Gastrocnemius medialis (tissue), 4 donors: ENCODE results near the gene RAB33A. TPM values are rescaled to one million over a fixed set of nuclear protein-coding genes. Genes with fewer than 3 reads are reported as not detected.

Experiments used
- ATAC-seq, 2 donors: fragments of 150-250 bp; one replicate each; pipeline ENCODE4 v1.9.1; 2016
- DNase-seq, 2 donors: peaks; one replicate each; pipeline ENCODE4 v3.0.0-alpha.2; 2019
- H3K27ac ChIP-seq, 4 donors: fragments of 200-600 bp; sonication (generic); 1 replicate in 1 of 4; 2 replicates in 3 of 4; pipeline ENCODE4 v1.5.1; 2016 to 2018; ENCODE audit warnings: mild to moderate bottlenecking in 2 of 4, moderate library complexity in 1 of 4
- H3K27me3 ChIP-seq, 3 donors: fragments of 200-600 bp; sonication (generic) in 2 of 3; 1 replicate in 1 of 3; 2 replicates in 2 of 3; pipeline versions ENCODE4 v1.5.1 to v1.6.0; 2016 to 2019; ENCODE audit warnings: mild to moderate bottlenecking in 1 of 3, moderate library complexity in 1 of 3
- H3K36me3 ChIP-seq, 2 donors: fragments of 200-600 bp; sonication (generic) in 1 of 2; one replicate each; pipeline ENCODE4 v1.5.1; 2017 to 2018
- H3K4me1 ChIP-seq, 2 donors: fragments of 200-600 bp; sonication (generic) in 1 of 2; one replicate each; pipeline ENCODE4 v1.5.1; 2016 to 2017; ENCODE audit warnings: mild to moderate bottlenecking in 2 of 2
- H3K4me3 ChIP-seq, 4 donors: fragments of 200-600 bp; sonication (generic) in 3 of 4; 1 replicate in 1 of 4; 2 replicates in 3 of 4; pipeline ENCODE4 v1.5.1; 2016 to 2019; ENCODE audit warnings: mild to moderate bottlenecking in 2 of 4
- H3K9me3 ChIP-seq, 3 donors: fragments of 200-600 bp; sonication (generic) in 2 of 3; 1 replicate in 1 of 3; 2 replicates in 2 of 3; pipeline ENCODE4 v1.5.1; 2016 to 2019
- CTCF ChIP-seq, 5 experiments: fragments of 450-650 bp in 3 of 5; fragments of 200-600 bp in 2 of 5; sonication (generic) in 2 of 5; IDR thresholded peaks in 4 of 5; conservative IDR thresholded peaks in 1 of 5; 1 replicate in 4 of 5; 2 replicates in 1 of 5; pipeline ENCODE4 v1.5.1; 2016 to 2019; ENCODE audit warnings: antibody characterized with exemption in 5 of 5, mild to moderate bottlenecking in 3 of 5, moderate library complexity in 3 of 5
- POLR2A ChIP-seq, 2 donors: fragments of 450-650 bp; IDR thresholded peaks; one replicate each; pipeline ENCODE4 v1.6.1; 2017; ENCODE audit warnings: antibody characterized with exemption in 2 of 2, mild to moderate bottlenecking in 2 of 2, moderate library complexity in 2 of 2
- in situ Hi-C, 4 donors: fragments of 200-750 bp; cut with MboI; loops; one replicate each; pipeline versions ENCODE4 v1.15.0 to v1.8.0; 2017; ENCODE audit warnings: low sequenced_read_pairs in 4 of 4
- intact Hi-C: fragments of 100-400 bp; cut with DNase I; formaldehyde crosslinking; loops from one replicate; pipeline ENCODE4 v1.15.1; 2023; ENCODE audit warnings: low total_unique reads
- total RNA-seq, 4 donors: library from RNA; depleted of rRNA; stranded (reverse); fragments of >200 nt; gene quantifications; one replicate each; pipeline versions ENCODE4 v1.1.0 to v1.2.3, GENCODE V29; 2016

Gene RAB33A
- total RNA-seq = not detected

GRCh38 chrX:130171446-130172126 is at the start of gene RAB33A:
Gene RAB33A, plus strand, starts transcription at chrX:130171962. Its CDS starts 101 bp downstream, at chrX:130172063.
- H3K27me3 ChIP-seq = peaks cover 0 to 6% (median 5%) of the 10 kb centered on the region in 3 donors
- intact Hi-C loops (no loop called here), in situ Hi-C loops (no loop called here)
- peak within 1 kb of the TSS in 3 of 4 donors; percentile 24 to 68 (median 30) for H3K27ac ChIP-seq
- H3K4me1 ChIP-seq = peaks cover 0 to 3% of the 10 kb centered on the region in 2 donors
- peak in 1 of 2 donors; percentile 13 for ATAC-seq
- no peak for DNase-seq
- no peaks in the 10 kb centered on the region for H3K9me3 ChIP-seq
- H3K36me3 ChIP-seq = no peaks in the 10 kb centered on the region
- H3K4me3 ChIP-seq = peak within 1 kb of the TSS; percentile 47 to 53 (median 51)
- TF ChIP-seq POLR2A (IDR thresholded peaks at IDR 0.05) (no peak), CTCF (IDR thresholded peaks at IDR 0.05 in 4 of 5, conservative IDR thresholded peaks at IDR 0.05 in 1 of 5) (no peak)

- Histone ChIP-seq H3K4me1 (peaks cover 4 to 7% of the 10 kb centered on the region in 2 donors), H3K9me3 (no peaks in the 10 kb centered on the region), H3K27me3 (no peaks in the 10 kb centered on the region), H3K27ac (peak overlapping the region in 2 of 4 donors; percentile 46 to 64), H3K4me3 (no peak overlapping the region), H3K36me3 (peaks cover 0 to 22% of the 10 kb centered on the region in 2 donors)
- in situ Hi-C loops (no loop called here), intact Hi-C loops (no loop called here)
- no peak for TF ChIP-seq POLR2A (IDR thresholded peaks at IDR 0.05)
- no peak for TF ChIP-seq CTCF (IDR thresholded peaks at IDR 0.05 in 4 of 5, conservative IDR thresholded peaks at IDR 0.05 in 1 of 5)
- DNase-seq = no peak
- no peak for ATAC-seq
Measured at GRCh38 chrX:130124577-130124976, 47.2 kb upstream of the RAB33A start.

GRCh38 chrX:130125091-130125874 is 46.5 kb upstream of the RAB33A start:
- DNase-seq = peak in 1 of 2 donors; percentile 37
- in situ Hi-C loops = no loop called here
- Histone ChIP-seq H3K27ac (peak overlapping the region; percentile 25 to 64 (median 44)), H3K4me1 (peaks cover 2 to 7% of the 10 kb centered on the region in 2 donors), H3K36me3 (peaks cover 0 to 26% of the 10 kb centered on the region in 2 donors), H3K4me3 (no peak overlapping the region), H3K9me3 (no peaks in the 10 kb centered on the region), H3K27me3 (no peaks in the 10 kb centered on the region)
- intact Hi-C loops = no loop called here
- peak; percentile 34 to 45 for ATAC-seq
- TF ChIP-seq CTCF (IDR thresholded peaks at IDR 0.05 in 4 of 5, conservative IDR thresholded peaks at IDR 0.05 in 1 of 5) (no peak), POLR2A (IDR thresholded peaks at IDR 0.05) (no peak)

GRCh38 chrX:130130990-130131389 is 40.8 kb upstream of the RAB33A start:
- Histone ChIP-seq H3K4me1 (peaks cover 0 to under 1% of the 10 kb centered on the region in 2 donors), H3K27me3 (no peaks in the 10 kb centered on the region), H3K4me3 (no peak overlapping the region), H3K27ac (no peak overlapping the region), H3K36me3 (peaks cover 0 to 50% of the 10 kb centered on the region in 2 donors), H3K9me3 (no peaks in the 10 kb centered on the region)
- DNase-seq = no peak
- intact Hi-C loops (no loop called here), in situ Hi-C loops (no loop called here)
- TF ChIP-seq CTCF (IDR thresholded peaks at IDR 0.05 in 4 of 5, conservative IDR thresholded peaks at IDR 0.05 in 1 of 5) = no peak
- no peak for TF ChIP-seq POLR2A (IDR thresholded peaks at IDR 0.05)
- ATAC-seq = no peak
